HG03066 (cell line): ENCODE data around the gene HS3ST5.
"Not testable (repeated sequence)": the region's sequence is repeated elsewhere in the genome, so short reads cannot be mapped to it uniquely, and the experiment has no call there.

Experiments used
- ATAC-seq: cut with Tn5 transposase; IDR thresholded peaks from one replicate; pipeline ENCODE4 v1.9.1; 2021; ENCODE audit warnings: low read depth; ENCODE audit not compliant: unreplicated experiment

HS3ST5 gene

DNA sequence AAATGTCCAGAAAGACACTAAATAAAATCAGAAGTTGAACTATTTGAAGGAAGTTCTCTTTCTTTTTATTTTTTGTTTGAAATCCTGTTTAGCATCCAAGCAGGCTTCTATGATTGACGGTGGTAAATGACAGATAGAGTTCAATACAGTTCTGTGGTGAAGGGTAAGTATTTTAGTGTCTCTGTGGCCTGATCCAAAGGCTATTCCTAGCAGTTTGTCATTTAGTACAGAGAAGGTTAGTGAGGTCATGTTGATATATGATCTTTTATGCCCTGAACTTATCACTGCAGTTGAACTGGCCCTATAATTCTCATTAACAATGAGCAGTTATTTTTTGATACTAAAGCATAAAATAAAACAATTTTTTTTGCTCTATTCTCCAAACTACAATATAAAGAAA lies 227.2 kb downstream of the HS3ST5 start:
- ATAC-seq: no peak

DNA sequence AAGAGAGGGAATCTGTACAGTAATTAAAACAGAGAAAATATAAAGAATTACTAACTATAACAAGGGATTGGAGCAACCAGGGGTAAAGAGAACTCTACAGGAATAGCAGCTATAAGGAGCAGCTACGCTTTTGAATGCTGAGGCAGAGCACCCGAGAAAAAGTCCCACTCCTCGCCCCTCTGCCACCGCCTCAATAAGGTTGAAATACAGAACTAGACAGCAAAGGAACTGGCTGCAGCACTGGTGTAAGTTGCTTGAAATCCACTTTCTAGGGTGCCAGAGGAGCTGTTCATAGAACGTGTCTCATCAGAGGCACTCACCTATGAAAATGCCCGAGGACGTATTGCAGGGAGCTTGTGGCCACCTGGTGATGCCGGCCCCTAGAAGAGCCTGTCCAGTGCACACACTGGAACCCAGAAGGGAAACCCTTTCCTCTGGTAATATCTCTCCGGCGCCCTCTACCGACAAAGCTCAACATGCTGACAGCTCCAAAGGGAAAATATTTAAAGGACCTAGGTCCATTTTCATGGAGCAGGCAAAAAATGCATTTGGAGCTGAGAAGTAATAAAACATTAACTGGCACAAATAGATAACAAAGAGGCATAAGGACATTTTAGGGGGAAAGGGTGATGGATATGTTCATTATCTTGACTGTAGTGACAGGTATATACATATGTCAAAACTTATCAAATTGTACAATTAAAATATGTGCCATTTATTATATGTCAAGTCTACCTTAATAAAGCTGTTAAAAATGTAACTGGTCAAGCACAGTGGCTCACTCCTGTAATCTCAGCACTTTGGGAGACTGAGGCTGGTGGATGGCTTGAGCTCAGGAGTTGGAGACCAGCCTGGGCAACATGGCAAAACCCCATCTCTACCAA lies 234.5 kb downstream of the HS3ST5 start:
- ATAC-seq: no peak

DNA sequence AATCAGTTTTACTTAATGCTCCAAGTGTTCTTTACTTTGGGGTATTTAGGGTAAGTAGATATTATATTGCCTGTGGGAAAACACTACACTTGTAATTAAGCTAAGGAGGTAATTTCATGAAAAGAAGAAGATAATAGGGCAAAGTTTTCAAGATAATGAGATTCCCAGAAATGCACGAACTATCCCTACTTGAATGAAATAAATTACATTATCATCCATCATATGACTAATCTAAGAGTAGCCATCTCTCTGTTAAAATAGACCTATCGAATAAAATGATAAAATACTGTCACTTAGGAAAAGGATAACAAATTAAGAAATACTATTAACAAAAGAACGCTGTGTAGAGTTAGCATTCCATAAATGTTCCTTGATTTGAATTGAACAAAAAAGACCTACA lies 236.8 kb downstream of the HS3ST5 start:
- ATAC-seq: no peak

DNA sequence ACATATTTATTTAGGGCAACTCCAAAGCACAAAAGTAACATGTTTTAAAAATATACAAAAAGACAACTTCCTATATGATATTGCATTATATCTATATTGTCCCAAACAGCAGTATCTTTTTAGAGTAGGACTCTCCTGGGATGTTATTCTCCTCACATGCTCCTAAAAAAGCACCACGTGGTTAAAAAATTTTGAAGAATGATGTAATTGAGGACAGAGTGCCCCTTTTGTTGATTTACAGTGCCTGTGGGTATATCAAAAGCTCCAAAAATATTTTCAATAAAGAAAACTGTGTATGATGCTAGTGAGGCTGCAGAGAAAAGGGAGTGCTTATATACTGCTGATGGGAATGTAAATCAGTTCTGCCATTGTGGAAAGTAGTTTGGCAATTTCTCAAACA lies 241.6 kb downstream of the HS3ST5 start:
- no peak for ATAC-seq

DNA sequence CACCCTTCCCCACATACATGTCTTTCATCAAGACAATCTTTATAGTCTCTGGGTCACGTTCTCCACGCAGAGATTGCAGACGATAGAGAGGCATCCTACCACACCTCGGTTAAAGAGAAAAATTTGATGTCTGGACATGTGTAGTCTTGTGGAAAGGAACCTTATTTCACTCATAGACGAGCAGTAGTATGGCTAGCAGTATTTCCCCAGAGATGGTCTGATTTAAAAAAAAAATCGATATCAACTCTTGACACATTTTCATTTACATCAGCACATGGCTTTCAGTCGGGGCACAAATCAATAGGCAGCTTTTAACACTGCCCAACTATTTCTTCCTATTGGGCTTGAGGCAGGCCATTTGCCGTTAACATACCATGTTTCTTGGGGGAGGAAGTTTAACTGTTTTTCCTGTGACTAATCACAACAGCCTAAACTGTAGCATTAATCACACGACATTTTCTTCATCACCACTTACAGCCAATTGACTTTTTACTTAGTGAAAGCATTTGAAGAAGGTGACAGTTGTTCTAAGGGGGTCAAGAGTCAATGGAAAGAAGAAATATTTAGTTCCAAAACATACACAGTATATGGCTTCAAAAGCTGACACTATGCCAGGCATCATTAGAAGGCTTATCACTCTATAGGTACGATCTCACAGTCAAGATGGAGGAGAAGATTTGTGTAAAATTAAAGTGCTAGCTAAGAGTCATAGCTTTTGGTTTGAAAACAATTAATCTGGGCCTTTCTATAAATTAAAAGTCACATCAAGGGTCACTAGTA lies 242.4 kb downstream of the HS3ST5 start:
- no peak for ATAC-seq

DNA sequence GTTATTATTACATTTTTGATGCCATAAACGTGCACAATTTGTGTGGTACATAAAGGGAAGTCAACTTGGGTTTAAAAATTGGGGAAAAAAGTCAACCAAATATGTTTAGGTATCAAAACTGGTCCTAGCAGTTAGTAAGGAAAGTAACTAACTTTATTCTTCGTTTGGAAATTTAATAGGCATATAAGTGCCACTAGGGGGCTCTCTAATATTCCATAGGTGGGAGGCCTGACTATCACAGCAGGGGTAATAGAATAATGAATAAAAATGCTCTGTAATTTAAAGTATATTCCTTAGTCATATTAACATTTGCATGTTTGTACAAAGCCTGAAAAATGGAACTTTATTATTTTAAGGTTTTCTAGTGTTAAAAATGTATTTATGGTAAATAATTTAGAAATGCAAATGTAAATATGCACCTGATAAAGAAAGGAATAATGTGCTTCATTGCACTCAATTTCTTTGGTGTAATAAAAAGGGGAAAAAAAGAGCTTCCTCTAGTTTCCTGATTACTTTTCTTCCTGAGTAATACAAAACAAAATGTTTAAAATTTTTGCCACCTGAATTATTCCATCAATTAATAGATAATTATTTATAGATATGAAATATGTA lies 246.2 kb downstream of the HS3ST5 start:
- no peak for ATAC-seq

DNA sequence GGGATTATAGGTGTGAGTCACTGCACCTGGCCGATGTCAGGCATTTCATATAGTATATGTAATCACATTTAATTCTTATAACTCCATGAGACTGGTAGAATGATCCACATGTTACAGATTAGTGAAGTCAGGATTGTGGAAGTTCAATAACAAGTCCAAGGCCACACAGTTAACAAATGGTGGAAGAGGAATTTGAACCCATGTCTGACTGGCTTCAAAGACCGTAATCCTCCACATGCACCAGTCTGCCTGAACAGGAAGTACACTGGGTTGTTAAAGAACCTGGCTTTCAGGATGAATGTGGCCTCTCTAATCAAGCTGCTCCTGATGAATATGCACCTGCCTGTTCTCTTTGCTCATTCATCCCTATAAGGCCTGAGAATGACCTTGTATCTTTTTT lies 249.9 kb downstream of the HS3ST5 start:
- ATAC-seq: no peak

DNA sequence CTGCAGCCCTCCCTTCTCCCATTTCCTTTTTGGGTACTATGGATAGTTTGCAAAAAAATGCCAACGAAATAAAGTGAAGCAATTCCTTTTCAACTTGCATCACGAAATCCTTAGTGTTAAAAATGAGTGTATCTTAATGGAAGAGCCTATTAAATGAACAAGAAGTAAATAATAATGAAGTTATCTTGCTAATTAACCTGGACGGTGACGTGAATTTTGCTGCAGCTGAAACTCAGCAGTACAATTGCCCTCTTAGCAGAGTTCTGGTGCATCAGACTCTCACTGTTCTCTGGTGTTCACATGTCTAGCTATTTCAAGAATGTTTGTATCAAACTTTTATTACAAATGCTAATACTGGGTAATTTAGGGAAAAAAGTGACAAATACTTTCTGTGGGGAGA lies 252.2 kb downstream of the HS3ST5 start:
- ATAC-seq: no peak

DNA sequence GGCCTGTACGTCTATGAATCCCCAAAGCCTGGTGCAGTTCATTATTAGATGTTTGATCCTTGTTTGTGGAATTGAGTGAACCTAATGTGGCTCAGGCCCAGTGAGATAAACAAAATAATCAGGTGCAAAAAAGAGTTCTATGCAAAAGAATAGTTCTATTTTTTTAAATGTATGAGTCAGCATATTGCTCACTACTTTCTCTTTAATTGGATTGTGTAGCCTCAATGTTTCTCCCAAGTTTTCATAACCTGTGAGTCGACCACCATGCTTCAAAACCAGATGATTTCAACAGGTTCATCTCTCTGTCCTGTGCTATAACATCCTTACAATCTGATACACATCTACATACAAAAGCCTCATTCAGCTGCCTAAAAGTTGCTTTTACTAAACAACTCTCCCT lies 255.3 kb downstream of the HS3ST5 start:
- no peak for ATAC-seq

DNA sequence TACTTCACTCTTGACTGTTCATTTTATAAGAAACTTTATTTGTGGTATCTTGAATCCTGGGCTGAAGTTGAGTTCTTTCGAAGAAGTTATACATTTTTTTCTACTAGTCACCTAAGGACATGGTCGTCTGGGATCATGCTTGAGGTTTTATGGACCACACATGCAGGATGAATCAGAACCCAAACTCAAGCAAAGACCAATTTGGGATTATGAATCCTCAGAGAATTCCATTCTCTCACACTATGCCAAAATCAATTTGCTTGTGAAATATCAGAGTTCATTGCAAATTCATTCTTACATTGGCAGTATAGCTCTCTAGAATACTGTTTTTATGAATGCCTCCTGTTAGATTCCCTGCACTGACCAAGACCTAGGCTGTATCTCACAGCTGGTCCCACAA lies 257.6 kb downstream of the HS3ST5 start:
- no peak for ATAC-seq

DNA sequence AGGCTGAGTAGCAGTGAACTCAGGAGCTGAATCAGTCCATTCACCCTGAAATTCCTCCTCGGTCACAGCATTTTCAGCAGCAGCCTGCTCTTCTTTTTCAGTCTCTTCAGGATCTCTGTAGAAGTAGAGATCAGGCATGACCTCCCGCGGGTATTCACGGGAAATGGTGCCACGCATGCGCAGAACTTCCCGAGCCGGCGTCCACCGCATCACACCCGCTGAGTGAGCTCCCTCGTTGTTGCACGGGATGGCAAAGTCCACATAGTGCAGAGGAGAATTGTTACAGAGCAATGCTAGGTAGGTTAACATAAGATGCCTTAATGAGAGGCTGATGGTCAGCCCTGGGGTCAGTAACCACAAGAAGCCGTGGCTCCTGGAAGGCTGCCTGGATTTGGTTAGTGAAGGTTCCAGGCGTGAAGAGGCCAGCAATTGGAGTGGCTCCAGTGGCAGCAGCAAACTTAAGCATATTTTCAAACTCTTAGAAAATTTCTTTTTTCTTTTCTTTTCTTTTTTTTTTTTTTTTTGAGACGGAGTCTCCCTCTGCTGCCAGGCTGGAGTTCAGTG lies 258.4 kb downstream of the HS3ST5 start:
- no peak for ATAC-seq

DNA sequence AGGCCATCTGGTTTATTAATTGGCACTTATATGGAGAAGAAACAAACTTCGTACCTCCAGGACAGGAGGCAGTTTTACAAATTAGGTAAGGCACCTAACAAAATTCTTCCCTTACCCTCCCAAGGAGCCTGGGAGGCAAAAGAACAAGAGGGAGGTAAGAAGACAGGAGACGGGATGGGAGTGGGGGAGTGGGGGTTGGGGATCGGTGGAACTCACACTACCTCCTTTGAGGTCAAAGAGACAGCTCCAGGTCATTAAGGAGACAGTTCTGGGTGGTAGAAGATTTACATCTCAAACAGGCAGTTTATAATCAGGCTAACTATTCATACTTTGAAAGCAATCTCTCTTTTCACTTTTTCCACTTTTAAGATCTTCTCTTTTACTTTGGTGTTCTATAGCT lies 259.6 kb downstream of the HS3ST5 start:
- ATAC-seq: no peak

DNA sequence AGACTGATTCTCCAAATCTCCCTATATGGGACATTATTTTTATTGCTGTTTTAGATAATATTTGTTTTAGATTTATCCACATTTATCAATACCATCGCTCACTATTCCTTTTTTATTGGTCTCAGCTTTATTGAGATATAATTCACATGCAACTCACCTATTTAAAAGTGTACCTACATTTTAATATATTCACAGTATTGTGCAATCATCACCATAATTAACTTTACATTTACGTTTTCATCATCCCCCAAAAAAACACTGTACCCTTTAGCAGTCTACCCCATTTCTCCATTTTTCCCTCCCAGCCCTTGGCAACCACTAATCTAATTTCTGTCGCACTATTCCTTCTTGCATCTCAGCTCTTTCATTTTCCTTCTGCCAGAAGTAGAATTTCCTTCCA lies 261.1 kb downstream of the HS3ST5 start:
- ATAC-seq: no peak

DNA sequence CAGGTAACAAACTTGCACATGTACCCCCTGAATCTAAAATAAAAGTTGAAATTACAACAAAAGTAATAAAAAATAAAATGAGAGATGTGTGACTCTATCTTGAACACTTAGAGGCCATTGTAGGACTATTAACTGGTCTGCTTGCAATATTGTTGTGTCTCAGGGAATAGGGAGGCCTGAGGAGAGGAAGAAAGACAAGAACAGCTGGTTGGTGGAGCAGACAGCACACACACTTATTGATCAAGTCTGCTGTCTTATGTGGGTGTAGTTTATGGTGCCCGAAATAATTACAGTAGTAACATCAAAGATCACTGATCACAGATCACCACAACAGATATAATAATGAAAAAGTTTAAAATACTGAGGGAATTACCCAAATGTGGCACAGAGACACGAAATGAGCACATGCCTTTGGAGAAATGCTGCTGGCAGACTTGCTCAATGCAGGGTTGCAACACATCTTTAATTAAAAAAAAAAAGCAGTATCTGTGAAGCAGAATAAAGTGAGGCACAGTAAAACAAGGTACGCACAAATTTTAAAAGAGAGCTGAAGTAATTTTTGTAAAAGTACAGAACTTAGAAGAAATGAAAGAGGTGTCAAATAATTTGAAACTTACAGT lies 261.8 kb downstream of the HS3ST5 start:
- no peak for ATAC-seq

DNA sequence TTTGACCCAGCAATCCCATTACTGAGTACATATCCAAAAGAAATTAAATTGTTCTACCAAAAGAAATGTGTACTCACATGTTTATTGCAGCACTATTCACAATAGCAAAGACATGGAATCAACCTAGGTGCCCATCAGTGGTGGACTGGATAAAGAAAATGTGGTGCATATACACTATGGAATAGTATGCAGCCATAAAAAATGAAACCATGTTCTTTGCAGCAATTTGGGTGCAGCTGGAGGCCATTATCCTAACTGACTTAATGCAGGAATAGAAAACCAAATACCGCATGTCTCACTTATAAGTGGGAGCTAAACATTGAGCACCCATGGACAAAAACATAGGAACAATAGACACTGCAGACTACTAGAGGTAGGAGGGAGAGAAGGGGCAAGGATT lies 262.4 kb downstream of the HS3ST5 start:
- not testable (repeated sequence) for ATAC-seq

DNA sequence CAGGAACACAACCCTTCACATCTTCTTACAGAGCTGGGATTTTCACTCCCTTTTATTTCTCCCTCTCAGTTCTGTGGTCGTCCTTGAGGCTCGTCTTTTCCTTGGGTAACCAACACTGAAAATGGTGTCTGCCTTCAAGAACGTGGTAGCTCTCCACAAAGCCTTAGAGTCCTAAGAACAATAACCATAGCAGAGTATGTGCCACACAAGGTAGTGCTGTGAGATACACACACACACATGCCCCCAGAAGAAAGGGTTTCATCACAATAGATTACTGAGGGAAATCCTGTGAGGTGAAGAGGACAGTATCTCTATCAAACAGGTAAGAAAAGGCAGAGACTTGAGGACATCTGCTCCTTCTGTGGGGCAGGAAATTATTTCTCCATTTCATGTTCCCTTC lies 267.0 kb downstream of the HS3ST5 start:
- no peak for ATAC-seq

DNA sequence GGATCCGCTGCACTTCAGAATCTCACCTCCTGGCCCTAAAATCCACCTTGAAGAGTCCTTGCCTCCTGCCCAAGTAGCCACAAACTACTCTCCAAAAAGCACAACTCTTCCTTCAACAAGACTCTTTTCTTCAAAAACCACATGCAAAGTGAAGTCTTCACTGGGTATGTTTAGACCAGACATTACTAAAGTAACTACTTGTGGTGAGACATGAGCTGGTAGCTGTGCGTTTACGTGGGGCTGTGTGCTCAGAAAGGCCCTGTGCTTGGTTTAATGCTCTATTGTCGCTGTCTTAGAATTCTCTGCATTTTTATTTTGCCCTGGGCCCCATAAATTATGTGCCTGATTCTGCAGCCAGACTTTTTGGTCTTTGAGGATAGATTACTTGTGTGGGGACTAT lies 267.5 kb downstream of the HS3ST5 start:
- no peak for ATAC-seq

DNA sequence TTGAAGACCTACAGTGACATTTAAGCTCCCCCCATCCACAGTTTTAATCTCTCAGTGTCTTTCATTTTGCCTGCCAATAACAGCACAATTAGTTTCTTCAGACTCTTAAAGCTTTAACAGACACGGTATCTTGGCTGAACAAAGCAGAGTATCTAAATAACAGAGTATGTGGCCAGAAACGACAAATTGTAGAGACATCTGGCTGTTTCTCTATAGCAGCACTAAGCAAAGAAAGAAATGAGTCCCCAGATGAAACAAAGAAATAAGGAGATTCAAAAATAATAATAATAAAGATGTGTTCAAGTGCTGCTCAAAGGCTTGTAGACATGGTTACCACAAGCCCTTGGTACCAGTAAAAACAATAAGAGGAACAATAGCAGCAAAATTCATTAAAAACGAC lies 274.1 kb downstream of the HS3ST5 start:
- ATAC-seq: no peak

DNA sequence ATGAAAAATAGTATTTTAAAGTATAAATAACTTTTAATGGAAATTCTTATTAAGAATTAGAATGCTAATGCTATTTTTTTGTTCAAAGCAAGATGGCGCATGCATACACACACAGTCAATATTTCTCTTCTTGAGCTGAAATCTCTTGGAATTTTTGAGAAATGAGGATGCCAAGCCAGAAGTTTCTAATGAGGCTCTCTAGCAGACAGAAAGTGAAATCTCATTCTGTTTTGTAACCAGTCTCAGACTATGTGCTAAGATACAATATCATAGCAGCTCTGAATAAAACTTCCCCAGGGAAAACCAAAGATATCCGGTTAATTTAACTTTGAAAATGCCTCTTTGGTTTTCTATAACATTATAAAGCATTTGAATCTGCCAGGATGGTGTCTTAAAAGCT lies 274.7 kb downstream of the HS3ST5 start:
- ATAC-seq: no peak

DNA sequence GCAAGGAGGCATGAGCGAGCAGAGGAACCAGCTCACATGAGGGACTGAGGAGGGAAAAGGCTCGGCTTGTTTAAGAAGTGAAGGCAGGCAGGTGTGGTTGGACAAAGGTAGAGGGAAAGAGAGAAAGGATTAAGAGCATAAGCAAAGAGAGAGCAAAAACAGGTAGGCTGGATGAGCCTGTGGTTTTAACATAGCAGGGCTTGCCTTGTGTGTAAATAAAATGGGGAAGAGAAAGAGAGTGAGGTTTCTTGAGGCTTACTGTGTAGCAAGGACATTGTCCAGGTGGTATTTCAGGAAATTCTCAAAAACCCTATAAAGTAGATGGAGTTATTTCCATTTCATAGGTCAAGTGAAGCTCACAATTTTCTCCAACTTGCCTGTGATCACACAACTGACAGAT lies 278.0 kb downstream of the HS3ST5 start:
- no peak for ATAC-seq

DNA sequence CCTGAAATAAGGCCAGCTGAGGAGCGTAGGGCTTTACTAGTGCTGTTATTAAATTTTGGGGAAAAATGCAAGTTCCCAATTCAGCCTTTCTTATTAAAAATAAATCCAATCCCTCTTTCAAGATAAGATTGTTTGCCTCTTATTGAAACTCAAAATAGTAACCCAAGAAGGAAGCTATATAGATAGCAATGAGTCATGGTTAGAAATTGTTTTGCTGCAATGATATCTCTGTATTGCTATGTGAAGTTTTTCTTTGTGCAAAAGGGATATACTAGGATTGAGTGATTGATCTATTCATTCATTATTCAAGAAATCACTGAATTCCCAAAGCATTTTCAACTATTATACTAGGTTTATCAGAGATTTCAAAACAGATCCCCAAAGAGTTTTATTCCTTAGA lies 278.9 kb downstream of the HS3ST5 start:
- ATAC-seq: no peak
